Measurements from ENCODE around the gene NLRC4. TPM values are rescaled to one million over a fixed set of nuclear protein-coding genes. Genes with fewer than 3 reads are reported as not detected.

NLRC4 gene
- total RNA-seq, 2 experiments from 2014 or later, result 0.11 TPM; not detected in 1

- no peak overlapping the region for H3K27ac Mint-ChIP-seq
- intact Hi-C loops (cut with DNase I, micrococcal nuclease), result no loop called here
- no peak for TF ChIP-seq CTCF (IDR thresholded peaks at IDR 0.05)
- no peak for ATAC-seq (ENCODE audit: poor library complexity)
- POLR2A ChIA-PET, result no interaction called here
- no peak overlapping the region for H3K27ac ChIP-seq (ENCODE audit: low read depth in 1 of 2, low read length in 2 of 2)
- no peaks in the 10 kb centered on the region for H3K9me3 ChIP-seq (ENCODE audit: control insufficient read depth in 1 of 2, insufficient read depth in 1 of 2, low read length in 2 of 2)
- H3K9me3 Mint-ChIP-seq, result no peaks in the 10 kb centered on the region
- no peaks in the 10 kb centered on the region for H3K27me3 Mint-ChIP-seq
- no peaks in the 10 kb centered on the region for H3K27me3 ChIP-seq (ENCODE audit: control insufficient read depth in 1 of 2, insufficient read depth in 2 of 2, low read length in 2 of 2)
- DNase-seq, result no peak
- H3K4me1 ChIP-seq (ENCODE audit: insufficient read depth, low read length), result no peaks in the 10 kb centered on the region
- H3K4me3 Mint-ChIP-seq, result no peak overlapping the region
- CTCF ChIA-PET, result no interaction called here
- no peak overlapping the region for H3K4me3 ChIP-seq (ENCODE audit: low read length)
- H3K36me3 ChIP-seq (ENCODE audit: insufficient read depth, low read length), result peaks cover 16% of the 10 kb centered on the region
- H3K4me1 Mint-ChIP-seq (ENCODE audit: low read depth), result peaks cover 21% of the 10 kb centered on the region
- peaks cover 61% of the 10 kb centered on the region for H3K36me3 Mint-ChIP-seq (ENCODE audit: low read depth)
These were observed 72.3 kb downstream of the NLRC4 start for GRCh38 chr2:32192418-32192817.

GRCh38 chr2:32189011-32189410, 75.7 kb downstream of the NLRC4 start:
- TF ChIP-seq CTCF (IDR thresholded peaks at IDR 0.05), result no peak
- DNase-seq (no peak), ATAC-seq (ENCODE audit: poor library complexity) (no peak)
- Mint-ChIP-seq H3K9me3 (no peaks in the 10 kb centered on the region), H3K27ac (no peak overlapping the region), H3K27me3 (no peaks in the 10 kb centered on the region), H3K4me1 (ENCODE audit: low read depth) (peaks cover 23% of the 10 kb centered on the region), H3K4me3 (no peak overlapping the region), H3K36me3 (ENCODE audit: low read depth) (peaks cover 64% of the 10 kb centered on the region)
- CTCF ChIA-PET, result interaction anchor here (0.7 kb wide), 1 partner anchor 462 kb away, joined by 3 read pairs; no protein-coding TSS in a partner anchor
- no peaks in the 10 kb centered on the region for H3K4me1 ChIP-seq (ENCODE audit: insufficient read depth, low read length)
- no peak overlapping the region for H3K4me3 ChIP-seq (ENCODE audit: low read length)
- no peak overlapping the region for H3K27ac ChIP-seq (ENCODE audit: low read depth in 1 of 2, low read length in 2 of 2)
- peaks cover 27% of the 10 kb centered on the region for H3K36me3 ChIP-seq (ENCODE audit: insufficient read depth, low read length)
- no peaks in the 10 kb centered on the region for H3K9me3 ChIP-seq (ENCODE audit: control insufficient read depth in 1 of 2, insufficient read depth in 1 of 2, low read length in 2 of 2)
- intact Hi-C loops (cut with DNase I, micrococcal nuclease), result no loop called here
- H3K27me3 ChIP-seq (ENCODE audit: control insufficient read depth in 1 of 2, insufficient read depth in 2 of 2, low read length in 2 of 2), result no peaks in the 10 kb centered on the region
- POLR2A ChIA-PET, result no interaction called here

GRCh38 chr2:32182667-32183066, 82.0 kb downstream of the NLRC4 start:
- no peak for ATAC-seq (ENCODE audit: poor library complexity)
- POLR2A ChIA-PET, result no interaction called here
- TF ChIP-seq CTCF (IDR thresholded peaks at IDR 0.05), result no peak
- H3K36me3 Mint-ChIP-seq (ENCODE audit: low read depth), result peaks cover 53% of the 10 kb centered on the region
- no peaks in the 10 kb centered on the region for H3K27me3 Mint-ChIP-seq
- Histone ChIP-seq H3K4me1 (ENCODE audit: insufficient read depth, low read length) (no peaks in the 10 kb centered on the region), H3K9me3 (ENCODE audit: control insufficient read depth in 1 of 2, insufficient read depth in 1 of 2, low read length in 2 of 2) (no peaks in the 10 kb centered on the region), H3K4me3 (ENCODE audit: low read length) (no peak overlapping the region), H3K27me3 (ENCODE audit: control insufficient read depth in 1 of 2, insufficient read depth in 2 of 2, low read length in 2 of 2) (no peaks in the 10 kb centered on the region), H3K36me3 (ENCODE audit: insufficient read depth, low read length) (peaks cover 59% of the 10 kb centered on the region), H3K27ac (ENCODE audit: low read depth in 1 of 2, low read length in 2 of 2) (no peak overlapping the region)
- no peaks in the 10 kb centered on the region for H3K9me3 Mint-ChIP-seq
- H3K27ac Mint-ChIP-seq, result no peak overlapping the region
- CTCF ChIA-PET, result no interaction called here
- intact Hi-C loops (cut with DNase I, micrococcal nuclease), result no loop called here
- H3K4me3 Mint-ChIP-seq, result no peak overlapping the region
- DNase-seq, result no peak
- peaks cover 10% of the 10 kb centered on the region for H3K4me1 Mint-ChIP-seq (ENCODE audit: low read depth)

Other genes starting within 250 kb of the NLRC4 start
- gene DPY30, start 225.1 kb downstream of the NLRC4 start, total RNA-seq, result 10 to 100 TPM; 12.4 to 13.1 TPM
- 1 to 10 TPM; 7.0 to 7.4 TPM for gene SPAST, start 201.3 kb downstream of the NLRC4 start, total RNA-seq
- 1 to 10 TPM; 4.7 to 5.2 TPM for gene SLC30A6, start 99.0 kb downstream of the NLRC4 start, total RNA-seq
- 1 to 10 TPM; 7.7 to 9.7 TPM for gene YIPF4, start 13.0 kb upstream of the NLRC4 start, total RNA-seq
- 100 to 1,000 TPM; 110 to 113 TPM for gene BIRC6, start 92.1 kb upstream of the NLRC4 start, total RNA-seq